ENCODE measurements around the gene WFDC9.

The WFDC9 gene

GRCh38 chr20:45607810-45608209, 23.3 kb downstream of the WFDC9 start:
- H2BK120ac ChIP-seq (ENCODE audit: low read depth, low read length), result no peak overlapping the region
- H3K4me3 ChIP-seq (ENCODE audit: low read length in 2 of 2), result no peak overlapping the region
- no peak overlapping the region for H4K8ac ChIP-seq (ENCODE audit: low read depth, low read length)
- no peak overlapping the region for H3K23ac ChIP-seq (ENCODE audit: low read depth, low read length, poor library complexity)
- no peaks in the 10 kb centered on the region for H3K9me3 ChIP-seq (replicated peaks in 1 of 2; ENCODE audit: control insufficient read depth in 2 of 2, insufficient read depth in 1 of 2, low read depth in 1 of 2, low read length in 2 of 2)
- H3K27me3 ChIP-seq (ENCODE audit: control insufficient read depth in 3 of 3, insufficient read depth in 3 of 3, low read depth in 1 of 3, low read length in 3 of 3), result no peaks in the 10 kb centered on the region
- H2BK5ac ChIP-seq (ENCODE audit: low read length), result no peak overlapping the region
- H2AK5ac ChIP-seq (ENCODE audit: low read depth, low read length), result no peak overlapping the region
- no peak overlapping the region for H2AFZ ChIP-seq (ENCODE audit: low read length)
- no peak overlapping the region for H3K4me2 ChIP-seq (ENCODE audit: insufficient read depth, low read length, poor library complexity, severe bottlenecking)
- H3K36me3 ChIP-seq (replicated peaks in 1 of 2; ENCODE audit: control insufficient read depth in 2 of 2, insufficient read depth in 2 of 2, low read length in 2 of 2), result no peaks in the 10 kb centered on the region
- no peak overlapping the region for H3K4ac ChIP-seq (ENCODE audit: low read length)
- no CpG with 5 or more reads among the region's 1 CpG for WGBS, 2 donors (ENCODE audit: extremely low coverage in 2 of 2, insufficient read length in 2 of 2, insufficient replicate concordance in 1 of 2)
- no peak overlapping the region for H2BK12ac ChIP-seq (ENCODE audit: low read length)
- H3K79me1 ChIP-seq (ENCODE audit: low read depth, low read length), result no peaks in the 10 kb centered on the region
- no peak overlapping the region for H3K14ac ChIP-seq (ENCODE audit: low read length)
- H4K91ac ChIP-seq (ENCODE audit: low read depth, low read length, poor library complexity), result no peak overlapping the region
- H3K18ac ChIP-seq (ENCODE audit: low read length), result no peak overlapping the region
- DNase-seq (ENCODE audit: low spot score), result no peak
- H2BK15ac ChIP-seq (ENCODE audit: low read length), result no peak overlapping the region
- no peak overlapping the region for H3K27ac ChIP-seq (replicated peaks; ENCODE audit: low read length)
- H3K4me1 ChIP-seq (ENCODE audit: control insufficient read depth in 2 of 2, insufficient read depth in 1 of 2, low read depth in 1 of 2, low read length in 2 of 2), result peaks cover 0 to 2% of the 10 kb centered on the region in 2 donors
- no peak overlapping the region for H3K9ac ChIP-seq (ENCODE audit: low read depth, low read length, poor library complexity)

DNA sequence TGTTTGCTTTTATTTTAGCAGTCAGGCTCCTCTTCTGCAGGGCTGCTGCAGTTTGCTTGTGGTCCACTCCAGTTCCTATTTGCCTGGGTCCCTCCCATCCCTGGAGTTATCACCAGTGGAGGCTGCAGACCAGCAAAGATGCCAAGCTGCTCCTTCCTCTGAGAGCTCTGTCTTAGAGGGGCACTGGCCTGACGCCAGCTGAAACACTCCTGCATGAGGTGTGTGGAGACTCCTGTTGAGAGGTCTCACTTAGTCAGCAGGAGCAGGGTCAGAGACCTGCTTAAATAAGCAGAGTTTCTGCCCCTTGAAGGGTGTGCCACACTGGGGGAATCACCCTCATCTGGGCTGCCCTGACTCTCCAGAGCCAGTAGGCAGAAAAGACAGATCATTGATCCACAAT, 35.8 kb downstream of the WFDC9 start:
- DNase-seq (ENCODE audit: low spot score), result no peak
- no peak overlapping the region for H2BK120ac ChIP-seq (ENCODE audit: low read depth, low read length)
- no peak overlapping the region for H2BK5ac ChIP-seq (ENCODE audit: low read length)
- no peak overlapping the region for H3K23ac ChIP-seq (ENCODE audit: low read depth, low read length, poor library complexity)
- no peaks in the 10 kb centered on the region for H3K9me3 ChIP-seq (replicated peaks in 1 of 2; ENCODE audit: control insufficient read depth in 2 of 2, insufficient read depth in 1 of 2, low read depth in 1 of 2, low read length in 2 of 2)
- H3K36me3 ChIP-seq (replicated peaks in 1 of 2; ENCODE audit: control insufficient read depth in 2 of 2, insufficient read depth in 2 of 2, low read length in 2 of 2), result no peaks in the 10 kb centered on the region
- H2AK5ac ChIP-seq (ENCODE audit: low read depth, low read length), result no peak overlapping the region
- H3K27ac ChIP-seq (replicated peaks; ENCODE audit: low read length), result no peak overlapping the region
- no peaks in the 10 kb centered on the region for H3K79me1 ChIP-seq (ENCODE audit: low read depth, low read length)
- no peak overlapping the region for H3K4me3 ChIP-seq (ENCODE audit: low read length in 2 of 2)
- H3K14ac ChIP-seq (ENCODE audit: low read length), result no peak overlapping the region
- H3K27me3 ChIP-seq (ENCODE audit: control insufficient read depth in 3 of 3, insufficient read depth in 3 of 3, low read depth in 1 of 3, low read length in 3 of 3), result peaks cover 0 to 2% (median 0%) of the 10 kb centered on the region in 3 experiments
- H2AFZ ChIP-seq (ENCODE audit: low read length), result no peak overlapping the region
- H2BK15ac ChIP-seq (ENCODE audit: low read length), result no peak overlapping the region
- no peak overlapping the region for H3K9ac ChIP-seq (ENCODE audit: low read depth, low read length, poor library complexity)
- no peak overlapping the region for H4K91ac ChIP-seq (ENCODE audit: low read depth, low read length, poor library complexity)
- no peaks in the 10 kb centered on the region for H3K4me1 ChIP-seq (ENCODE audit: control insufficient read depth in 2 of 2, insufficient read depth in 1 of 2, low read depth in 1 of 2, low read length in 2 of 2)
- H4K8ac ChIP-seq (ENCODE audit: low read depth, low read length), result no peak overlapping the region
- no peak overlapping the region for H3K4ac ChIP-seq (ENCODE audit: low read length)
- H3K4me2 ChIP-seq (ENCODE audit: insufficient read depth, low read length, poor library complexity, severe bottlenecking), result no peak overlapping the region
- no peak overlapping the region for H3K18ac ChIP-seq (ENCODE audit: low read length)
- H2BK12ac ChIP-seq (ENCODE audit: low read length), result no peak overlapping the region
- WGBS, 2 donors (ENCODE audit: extremely low coverage in 2 of 2, insufficient read length in 2 of 2, insufficient replicate concordance in 1 of 2), result no CpG with 5 or more reads among the region's 1 CpG

DNA sequence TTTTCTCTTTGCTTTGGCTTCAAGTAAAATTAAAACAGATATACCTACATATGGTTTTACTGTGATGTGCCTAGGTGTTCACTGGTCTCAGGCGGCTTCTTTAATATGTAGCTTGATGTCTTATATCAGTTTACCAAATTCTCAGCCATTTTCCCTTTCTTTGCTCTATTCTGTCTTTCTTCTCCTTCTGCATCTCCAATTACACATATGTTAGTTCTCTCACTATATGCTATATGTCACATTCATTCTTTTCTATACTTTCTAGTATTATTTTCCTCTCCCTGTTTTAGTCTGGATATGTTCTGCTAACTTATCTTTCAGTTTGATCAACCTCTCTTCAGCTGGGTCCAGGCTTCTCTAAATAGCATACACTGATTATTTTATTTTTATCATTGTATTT, 37.6 kb downstream of the WFDC9 start:
- H2BK5ac ChIP-seq (ENCODE audit: low read length), result no peak overlapping the region
- H3K4me3 ChIP-seq (ENCODE audit: low read length in 2 of 2), result no peak overlapping the region
- H3K79me1 ChIP-seq (ENCODE audit: low read depth, low read length), result no peaks in the 10 kb centered on the region
- H3K4me2 ChIP-seq (ENCODE audit: insufficient read depth, low read length, poor library complexity, severe bottlenecking), result no peak overlapping the region
- H3K36me3 ChIP-seq (replicated peaks in 1 of 2; ENCODE audit: control insufficient read depth in 2 of 2, insufficient read depth in 2 of 2, low read length in 2 of 2), result no peaks in the 10 kb centered on the region
- no peak overlapping the region for H2BK12ac ChIP-seq (ENCODE audit: low read length)
- H3K4ac ChIP-seq (ENCODE audit: low read length), result no peak overlapping the region
- H2BK120ac ChIP-seq (ENCODE audit: low read depth, low read length), result no peak overlapping the region
- no peaks in the 10 kb centered on the region for H3K4me1 ChIP-seq (ENCODE audit: control insufficient read depth in 2 of 2, insufficient read depth in 1 of 2, low read depth in 1 of 2, low read length in 2 of 2)
- H3K27me3 ChIP-seq (ENCODE audit: control insufficient read depth in 3 of 3, insufficient read depth in 3 of 3, low read depth in 1 of 3, low read length in 3 of 3), result no peaks in the 10 kb centered on the region
- WGBS, 2 donors (ENCODE audit: extremely low coverage in 2 of 2, insufficient read length in 2 of 2, insufficient replicate concordance in 1 of 2), result no CpG with 5 or more reads among the region's 1 CpG
- no peak overlapping the region for H2AFZ ChIP-seq (ENCODE audit: low read length)
- peaks cover 0 to 4% of the 10 kb centered on the region in 2 donors for H3K9me3 ChIP-seq (replicated peaks in 1 of 2; ENCODE audit: control insufficient read depth in 2 of 2, insufficient read depth in 1 of 2, low read depth in 1 of 2, low read length in 2 of 2)
- H2BK15ac ChIP-seq (ENCODE audit: low read length), result no peak overlapping the region
- no peak for DNase-seq (ENCODE audit: low spot score)
- no peak overlapping the region for H4K91ac ChIP-seq (ENCODE audit: low read depth, low read length, poor library complexity)
- no peak overlapping the region for H4K8ac ChIP-seq (ENCODE audit: low read depth, low read length)
- no peak overlapping the region for H2AK5ac ChIP-seq (ENCODE audit: low read depth, low read length)
- H3K9ac ChIP-seq (ENCODE audit: low read depth, low read length, poor library complexity), result no peak overlapping the region
- no peak overlapping the region for H3K23ac ChIP-seq (ENCODE audit: low read depth, low read length, poor library complexity)
- H3K18ac ChIP-seq (ENCODE audit: low read length), result no peak overlapping the region
- no peak overlapping the region for H3K14ac ChIP-seq (ENCODE audit: low read length)
- no peak overlapping the region for H3K27ac ChIP-seq (replicated peaks; ENCODE audit: low read length)

DNA sequence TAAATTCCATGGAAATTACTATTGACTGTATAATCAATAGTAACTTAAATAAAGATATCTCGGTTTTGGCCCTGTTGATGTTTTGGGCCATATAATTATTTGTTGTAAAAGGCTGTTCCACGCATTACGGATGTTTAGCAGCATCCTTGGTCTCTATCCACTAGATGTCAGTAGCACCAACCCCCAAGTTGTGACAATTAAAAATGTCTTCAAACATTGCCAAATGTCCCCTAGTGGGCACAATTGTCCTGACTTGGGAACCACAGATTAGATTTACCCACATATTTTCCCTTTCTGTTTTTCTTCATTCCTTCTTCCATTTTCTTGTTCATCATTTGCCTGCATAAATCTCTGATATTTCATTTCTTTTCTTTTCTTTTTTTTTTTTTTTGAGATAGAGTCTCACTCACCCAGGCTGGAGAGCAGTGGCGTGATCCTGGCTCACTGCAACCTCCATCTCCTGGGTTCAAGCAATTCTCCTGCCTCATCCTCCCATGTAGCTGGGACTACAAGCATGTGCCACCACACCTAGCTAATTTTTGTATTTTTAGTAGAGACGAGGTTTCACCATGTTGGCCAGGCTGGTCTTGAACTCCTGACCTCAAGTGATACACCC, 38.4 kb downstream of the WFDC9 start:
- no peak overlapping the region for H2AFZ ChIP-seq (ENCODE audit: low read length)
- no peak overlapping the region for H3K23ac ChIP-seq (ENCODE audit: low read depth, low read length, poor library complexity)
- H3K4me1 ChIP-seq (ENCODE audit: control insufficient read depth in 2 of 2, insufficient read depth in 1 of 2, low read depth in 1 of 2, low read length in 2 of 2), result no peaks in the 10 kb centered on the region
- no peak for DNase-seq (ENCODE audit: low spot score)
- H2BK12ac ChIP-seq (ENCODE audit: low read length), result no peak overlapping the region
- no CpG with 5 or more reads among the region's 5 CpGs for WGBS, 2 donors (ENCODE audit: extremely low coverage in 2 of 2, insufficient read length in 2 of 2, insufficient replicate concordance in 1 of 2)
- no peaks in the 10 kb centered on the region for H3K27me3 ChIP-seq (ENCODE audit: control insufficient read depth in 3 of 3, insufficient read depth in 3 of 3, low read depth in 1 of 3, low read length in 3 of 3)
- no peak overlapping the region for H3K27ac ChIP-seq (replicated peaks; ENCODE audit: low read length)
- no peak overlapping the region for H2BK120ac ChIP-seq (ENCODE audit: low read depth, low read length)
- no peak overlapping the region for H2BK5ac ChIP-seq (ENCODE audit: low read length)
- H4K91ac ChIP-seq (ENCODE audit: low read depth, low read length, poor library complexity), result no peak overlapping the region
- H3K79me1 ChIP-seq (ENCODE audit: low read depth, low read length), result no peaks in the 10 kb centered on the region
- H3K9me3 ChIP-seq (replicated peaks in 1 of 2; ENCODE audit: control insufficient read depth in 2 of 2, insufficient read depth in 1 of 2, low read depth in 1 of 2, low read length in 2 of 2), result peaks cover 0 to 6% of the 10 kb centered on the region in 2 donors
- no peak overlapping the region for H3K4me3 ChIP-seq (ENCODE audit: low read length in 2 of 2)
- no peak overlapping the region for H3K18ac ChIP-seq (ENCODE audit: low read length)
- no peaks in the 10 kb centered on the region for H3K36me3 ChIP-seq (replicated peaks in 1 of 2; ENCODE audit: control insufficient read depth in 2 of 2, insufficient read depth in 2 of 2, low read length in 2 of 2)
- no peak overlapping the region for H2AK5ac ChIP-seq (ENCODE audit: low read depth, low read length)
- H3K9ac ChIP-seq (ENCODE audit: low read depth, low read length, poor library complexity), result no peak overlapping the region
- no peak overlapping the region for H3K14ac ChIP-seq (ENCODE audit: low read length)
- H3K4ac ChIP-seq (ENCODE audit: low read length), result no peak overlapping the region
- H3K4me2 ChIP-seq (ENCODE audit: insufficient read depth, low read length, poor library complexity, severe bottlenecking), result no peak overlapping the region
- no peak overlapping the region for H2BK15ac ChIP-seq (ENCODE audit: low read length)
- H4K8ac ChIP-seq (ENCODE audit: low read depth, low read length), result no peak overlapping the region
